Amygdala (tissue), 56 donors: Measurements from ENCODE around the gene PPP3R2.

Experiments
- DNase-seq, 56 donors: peaks; one replicate each; lab custom pipeline; 2025; lab: John Stamatoyannopoulos, UW

The PPP3R2 gene

GRCh38 chr9:101594796-101595195, at the start of gene PPP3R2:
TSS of gene PPP3R2 (minus strand) at chr9:101594969. CDS start at chr9:101594921, 48 bp downstream.
- no peak for DNase-seq

GRCh38 chr9:101639785-101640665, 45.3 kb upstream of the PPP3R2 start:
- peak in 1 of 56 donors; percentile 2 for DNase-seq

- no peak for DNase-seq
Observed at GRCh38 chr9:101639311-101639710, 44.5 kb upstream of the PPP3R2 start.

- no peak for DNase-seq
Observed at GRCh38 chr9:101636247-101636646, 41.5 kb upstream of the PPP3R2 start.

GRCh38 chr9:101635473-101635872, 40.7 kb upstream of the PPP3R2 start:
- no peak for DNase-seq

GRCh38 chr9:101634741-101635409, 40.1 kb upstream of the PPP3R2 start:
- no peak for DNase-seq

- DNase-seq, result no peak
Observed at GRCh38 chr9:101632611-101633010, 37.8 kb upstream of the PPP3R2 start.

GRCh38 chr9:101631892-101632291, 37.1 kb upstream of the PPP3R2 start:
- DNase-seq, result no peak

GRCh38 chr9:101629636-101630035, 34.9 kb upstream of the PPP3R2 start:
- no peak for DNase-seq

- DNase-seq, result no peak
Observed at GRCh38 chr9:101628173-101628572, 33.4 kb upstream of the PPP3R2 start.

GRCh38 chr9:101626295-101626694, 31.5 kb upstream of the PPP3R2 start:
- no peak for DNase-seq

- no peak for DNase-seq
Observed at GRCh38 chr9:101625876-101626275, 31.1 kb upstream of the PPP3R2 start.

GRCh38 chr9:101620452-101620851, 25.7 kb upstream of the PPP3R2 start:
- DNase-seq, result no peak

- no peak for DNase-seq
Observed at GRCh38 chr9:101618698-101619097, 23.9 kb upstream of the PPP3R2 start.

- DNase-seq, result no peak
Observed at GRCh38 chr9:101605547-101605946, 10.8 kb upstream of the PPP3R2 start.

GRCh38 chr9:101604296-101604695, 9.5 kb upstream of the PPP3R2 start:
- no peak for DNase-seq

GRCh38 chr9:101601904-101602765, 7.4 kb upstream of the PPP3R2 start:
- peak in 9 of 56 donors; percentile 2 to 51 (median 8) for DNase-seq

GRCh38 chr9:101593345-101593744, 1.4 kb downstream of the PPP3R2 start:
- DNase-seq, result no peak

GRCh38 chr9:101592788-101593187, 2.0 kb downstream of the PPP3R2 start:
- DNase-seq, result no peak

GRCh38 chr9:101591787-101592446, 2.9 kb downstream of the PPP3R2 start:
- DNase-seq, result no peak
